GM10266 (cell line): ENCODE results near the gene ATG9B.
"Not testable (repeated sequence)": the region's sequence is repeated elsewhere in the genome, so short reads cannot be mapped to it uniquely, and the experiment has no call there.

Experiments used
- DNase-seq: peaks from one replicate; pipeline ENCODE4 v3.0.0; 2012; ENCODE audit errors: extremely low spot score
- CTCF ChIP-seq: IDR thresholded peaks from 2 replicates; pipeline ENCODE4 v1.5.1; 2012; ENCODE audit warnings: mild to moderate bottlenecking, low read depth; ENCODE audit not compliant: control insufficient read depth, insufficient read depth; ENCODE audit errors: missing control alignments

The ATG9B gene

GRCh38 chr7:151032936-151033863 lies 8.9 kb upstream of the ATG9B start:
- TF ChIP-seq CTCF = no peak
- DNase-seq = no peak

DNA sequence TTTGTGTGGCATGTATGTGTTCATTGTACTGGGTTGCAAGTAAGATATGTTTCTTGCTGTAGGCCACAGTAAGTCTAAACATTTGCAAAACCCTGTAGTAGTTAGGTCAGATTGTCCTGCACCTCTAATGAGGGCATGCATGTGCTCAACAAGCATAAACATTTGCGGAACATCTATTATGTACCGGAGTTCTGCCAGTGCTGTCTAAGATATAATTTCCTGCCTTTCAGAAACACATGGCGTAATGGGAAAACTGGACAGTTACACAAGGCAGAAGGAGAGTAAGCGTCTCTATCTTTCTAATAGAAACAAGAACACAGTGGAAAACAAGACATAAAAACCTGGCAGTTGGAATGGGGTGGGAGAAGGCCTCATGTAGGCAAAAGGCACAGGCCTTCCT lies 6.7 kb upstream of the ATG9B start:
- no peak for TF ChIP-seq CTCF
- no peak for DNase-seq

- TF ChIP-seq CTCF = no peak
Measured at GRCh38 chr7:151028948-151029501, 4.7 kb upstream of the ATG9B start.

DNA sequence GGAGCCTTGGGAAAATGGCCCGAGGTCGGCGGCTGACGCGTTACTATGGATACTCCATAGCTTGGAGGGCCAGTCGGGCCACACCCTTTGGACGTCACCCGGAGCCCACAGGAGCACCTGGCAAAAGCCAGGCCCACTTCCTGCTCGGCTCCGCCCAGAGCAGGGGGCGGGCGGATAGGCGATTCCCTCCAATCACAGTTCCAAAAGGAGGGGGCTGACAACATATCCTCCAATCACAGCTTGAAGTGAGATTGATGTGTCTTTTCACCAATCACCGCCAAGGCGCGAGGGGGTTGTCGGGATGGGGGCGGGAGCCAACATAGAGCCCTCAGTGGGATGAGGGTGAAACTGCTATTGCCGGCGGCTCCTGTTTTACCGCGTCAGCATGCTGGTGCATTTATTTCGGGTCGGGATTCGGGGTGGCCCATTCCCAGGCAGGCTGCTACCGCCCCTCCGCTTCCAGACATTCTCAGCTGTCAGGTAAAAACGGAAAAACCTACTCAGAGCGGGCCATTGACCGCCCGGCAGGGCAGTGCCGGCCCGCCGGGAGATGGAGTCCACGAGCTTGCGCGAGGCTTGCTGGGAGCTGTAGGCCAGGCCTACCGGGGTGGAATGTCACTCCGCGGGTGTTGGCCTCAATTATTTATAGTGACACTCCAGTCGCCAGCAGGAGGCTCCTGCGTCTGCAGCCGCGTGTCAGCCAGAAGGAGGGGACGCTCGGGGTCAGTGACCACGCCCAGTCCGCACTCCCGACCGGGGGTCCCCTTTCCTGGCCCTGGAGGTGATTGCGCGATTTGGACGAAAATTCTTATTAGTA lies 4.0 kb upstream of the ATG9B start, which contains the start of gene ABCB8:
TSS of gene ABCB8 (plus strand) at position 320 of the 817 bp plus-strand sequence. CDS start at position 386, 66 bp downstream.
- peak; percentile 99 for DNase-seq
- TF ChIP-seq CTCF = peak; percentile 36

More at GRCh38 chr7:151028948-151029501, 4.7 kb upstream of the ATG9B start:
- no peak for DNase-seq

- DNase-seq = not testable (repeated sequence)
Measured at GRCh38 chr7:151027728-151028130, 3.4 kb upstream of the ATG9B start.

GRCh38 chr7:151026771-151027727 lies 2.8 kb upstream of the ATG9B start:
- DNase-seq = not testable (repeated sequence)

DNA sequence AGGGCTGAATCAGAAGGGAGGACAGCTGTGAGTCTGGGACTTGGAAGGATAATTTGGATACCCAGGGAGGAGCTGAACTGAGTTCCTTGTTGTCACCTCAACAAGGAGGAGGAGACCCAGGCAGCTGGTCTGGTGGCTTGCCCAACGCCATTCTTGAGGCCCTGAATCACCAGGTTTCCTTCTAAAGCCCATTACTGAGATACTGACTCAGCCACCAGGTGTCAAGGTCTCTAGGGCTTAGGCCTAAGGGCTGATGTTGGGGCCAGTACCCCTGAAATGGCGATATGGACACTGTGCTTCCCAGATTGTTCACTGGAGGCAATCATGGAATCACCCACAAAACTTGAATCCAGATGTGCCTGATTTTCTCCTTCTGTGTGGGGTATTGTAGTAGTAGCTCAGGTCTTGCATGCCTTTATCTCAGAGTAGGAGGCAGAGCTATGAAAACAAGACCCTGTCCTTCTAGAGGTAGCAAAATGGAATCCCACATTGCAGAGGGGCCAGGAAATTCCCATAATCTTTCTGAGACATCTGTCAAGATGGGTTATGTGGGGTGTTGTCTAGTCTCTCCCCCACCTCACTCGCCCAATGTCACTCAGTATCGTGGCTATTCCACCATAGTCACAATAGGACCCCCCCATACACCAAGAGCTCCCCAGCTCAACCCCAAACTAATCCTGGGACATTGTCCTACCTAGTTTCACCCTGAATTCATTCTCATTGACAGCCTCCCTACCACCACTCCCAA lies 1.8 kb upstream of the ATG9B start:
- no peak for TF ChIP-seq CTCF
- DNase-seq = no peak
